ENCODE data around the gene EIF4E1B. TPM values are rescaled to one million over a fixed set of nuclear protein-coding genes. Genes with fewer than 3 reads are reported as not detected.

Gene EIF4E1B
- total RNA-seq, 1 donor from 2014 or later: not detected

DNA sequence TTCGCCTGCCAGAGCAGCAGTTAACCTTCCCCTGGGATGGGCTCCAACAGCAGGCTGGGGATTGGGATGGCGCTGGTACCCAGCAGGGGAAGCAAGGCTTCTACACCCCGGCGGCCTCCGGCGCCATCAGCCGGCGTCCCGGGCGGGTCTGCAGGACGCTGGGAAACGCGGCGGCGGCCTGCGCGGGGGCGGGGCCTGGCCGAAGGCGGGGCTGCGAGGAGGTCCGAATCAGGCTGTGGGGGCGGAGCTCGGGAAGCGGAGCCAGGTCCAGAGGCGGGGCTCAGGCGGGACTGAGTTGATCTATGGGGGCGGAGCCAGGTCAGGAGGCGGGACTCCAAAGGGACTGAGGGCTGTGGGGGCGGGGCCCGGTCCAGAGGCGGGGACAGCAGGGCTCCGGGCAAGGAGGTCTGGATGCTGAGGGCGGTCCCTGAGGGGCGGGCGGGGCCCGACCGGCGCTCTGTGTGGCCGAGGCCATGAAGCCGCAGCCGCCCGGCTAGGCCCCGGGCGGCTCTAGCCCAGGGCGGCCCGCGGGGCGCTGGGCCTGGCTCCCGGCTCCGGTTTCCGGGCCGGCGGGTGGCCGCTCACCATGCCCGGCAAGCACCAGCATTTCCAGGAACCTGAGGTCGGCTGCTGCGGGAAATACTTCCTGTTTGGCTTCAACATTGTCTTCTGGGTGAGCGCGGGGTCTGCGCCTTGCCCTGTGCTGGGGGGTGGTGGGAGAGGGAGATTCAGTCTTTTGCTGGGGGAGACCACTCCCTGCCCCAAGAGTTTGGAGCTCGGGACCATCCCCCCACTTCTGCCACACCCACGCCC, 16.8 kb downstream of the EIF4E1B start, which contains the start of gene TSPAN17:
TSPAN17 (plus strand) TSS at position 455 of the 813 bp plus-strand sequence; CDS start at position 587, 132 bp downstream.
- DNase-seq: peak; percentile 100

DNA sequence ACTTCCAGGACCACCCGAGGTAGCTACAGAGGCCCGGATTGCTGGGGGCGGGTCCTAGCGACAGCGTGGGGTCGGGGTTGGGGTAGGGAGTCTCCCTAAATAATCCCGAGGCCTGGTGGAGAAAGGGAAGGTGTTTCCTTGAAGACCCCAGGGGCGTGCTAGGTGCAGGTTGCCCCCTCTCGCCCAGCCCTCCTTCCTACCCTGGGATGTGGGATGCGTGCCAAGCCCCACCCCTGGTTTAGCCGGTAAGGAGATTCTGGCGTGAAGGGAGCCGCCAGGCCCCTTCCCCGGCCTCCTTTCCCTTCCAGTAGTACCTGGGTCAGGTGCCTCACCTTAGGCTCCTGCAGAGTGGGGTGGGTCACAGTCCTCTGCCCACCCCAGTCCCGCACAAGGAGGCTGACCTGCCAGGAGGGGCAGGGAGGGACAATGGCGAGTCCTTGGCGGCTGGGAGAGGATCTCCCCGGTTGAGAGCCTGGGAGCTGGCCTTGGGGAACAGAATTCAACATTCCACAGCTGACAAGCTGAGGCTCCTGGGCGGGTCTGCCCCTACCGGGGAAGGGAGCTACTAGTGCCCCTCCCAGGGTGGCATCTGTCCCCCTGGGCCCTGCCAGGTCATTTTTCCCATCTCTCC, 17.5 kb downstream of the EIF4E1B start:
- no peak for DNase-seq

DNA sequence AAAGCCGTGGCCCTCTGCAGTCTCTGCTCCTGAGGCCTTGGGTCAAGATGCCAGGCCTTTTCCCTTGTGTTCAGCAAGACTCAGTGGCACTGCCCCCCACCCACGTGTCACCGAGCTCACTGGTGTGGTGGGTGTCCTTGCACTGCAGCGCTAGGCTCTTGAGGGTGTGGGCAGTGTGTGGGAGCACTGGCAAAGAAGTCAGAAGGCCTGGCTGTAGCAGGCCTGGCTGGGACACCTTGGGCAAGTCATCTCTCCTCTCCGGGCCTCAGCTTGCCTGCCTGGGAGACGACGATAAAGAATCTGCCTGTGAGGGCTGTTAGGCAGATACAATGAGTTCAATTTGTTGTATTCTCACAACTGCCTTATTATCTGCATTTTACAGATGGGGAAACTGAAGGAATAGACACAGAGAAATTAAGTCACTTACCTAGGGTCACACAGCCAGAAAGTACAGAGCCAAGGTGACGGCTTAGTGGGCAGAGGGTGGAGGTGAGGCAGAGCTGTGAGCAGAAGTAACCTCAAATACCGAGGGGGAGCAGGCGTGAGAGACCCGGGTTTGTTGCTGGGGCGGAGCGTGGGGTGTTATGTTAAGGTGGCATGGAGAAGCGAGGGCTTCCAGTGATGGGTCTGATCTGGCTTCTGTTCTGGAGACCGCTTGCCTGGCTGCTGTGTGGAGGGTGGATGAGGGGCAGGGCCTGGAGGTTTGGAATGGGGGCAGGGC, 18.2 kb downstream of the EIF4E1B start:
- no peak for DNase-seq

DNA sequence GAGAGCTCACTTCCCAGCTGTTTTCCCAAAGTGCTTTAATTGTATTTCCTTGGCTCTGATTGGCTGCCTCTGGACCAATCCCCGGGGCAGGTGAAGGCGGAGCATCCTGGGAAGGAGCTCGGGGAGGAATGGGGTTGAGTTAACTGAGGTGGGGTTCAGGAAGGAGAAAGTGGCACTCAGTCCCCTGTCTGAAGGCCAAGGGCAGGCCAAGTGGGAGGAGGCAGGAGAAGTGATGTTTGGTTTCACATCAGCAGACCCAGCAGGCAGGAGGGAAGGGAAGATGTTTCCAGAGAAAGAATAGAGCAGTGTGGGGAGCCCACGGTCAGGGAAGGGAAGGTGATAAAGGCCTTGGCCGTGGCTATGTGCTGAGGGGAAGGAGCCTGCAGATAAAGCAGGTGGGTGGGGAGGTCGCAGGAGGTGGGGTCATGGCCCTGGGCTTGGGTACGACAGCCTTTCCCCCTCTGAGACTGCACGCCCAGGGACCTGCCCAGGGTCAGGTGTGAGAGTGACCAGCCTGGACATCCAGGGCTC, 19.9 kb downstream of the EIF4E1B start:
- peak; percentile 29 for DNase-seq

DNA sequence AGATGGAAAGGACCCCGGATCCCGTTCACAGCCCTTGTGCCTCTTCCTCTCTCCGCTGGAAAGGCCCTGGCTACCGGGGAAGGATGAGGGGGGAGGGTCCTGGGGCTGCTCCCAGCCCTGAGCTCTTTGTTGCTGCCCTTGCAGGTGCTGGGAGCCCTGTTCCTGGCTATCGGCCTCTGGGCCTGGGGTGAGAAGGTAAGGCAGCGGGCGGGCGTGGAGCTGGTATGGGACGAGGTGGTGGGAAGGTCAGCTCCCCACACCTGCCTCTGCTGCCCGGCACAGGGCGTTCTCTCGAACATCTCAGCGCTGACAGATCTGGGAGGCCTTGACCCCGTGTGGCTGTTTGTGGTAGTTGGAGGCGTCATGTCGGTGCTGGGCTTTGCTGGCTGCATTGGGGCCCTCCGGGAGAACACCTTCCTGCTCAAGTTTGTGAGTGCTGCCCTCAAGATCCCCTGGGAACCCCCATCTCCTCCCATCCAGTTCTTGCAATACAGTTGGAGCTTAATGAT, 21.1 kb downstream of the EIF4E1B start:
- no peak for DNase-seq

DNA sequence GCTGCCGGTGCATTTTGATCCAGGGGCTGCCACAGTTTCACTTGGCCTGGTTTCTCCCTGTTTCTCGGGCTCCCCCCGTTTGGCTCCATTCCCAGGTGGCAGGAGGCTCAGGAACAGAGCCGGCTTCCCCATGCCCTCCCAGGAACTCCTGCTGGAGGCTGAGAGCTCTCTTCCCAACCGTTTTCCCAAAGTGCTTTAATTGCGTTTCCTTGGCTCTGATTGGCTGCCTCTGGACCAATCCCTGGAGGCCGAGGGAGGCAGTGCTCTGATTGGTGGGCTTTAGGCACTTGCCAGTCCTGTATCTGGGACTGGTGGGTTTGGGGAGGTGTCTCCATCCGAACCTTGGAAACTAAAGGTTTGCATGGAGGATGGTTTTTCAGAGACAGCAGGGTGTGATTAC, 21.7 kb downstream of the EIF4E1B start:
- DNase-seq: peak; percentile 34

DNA sequence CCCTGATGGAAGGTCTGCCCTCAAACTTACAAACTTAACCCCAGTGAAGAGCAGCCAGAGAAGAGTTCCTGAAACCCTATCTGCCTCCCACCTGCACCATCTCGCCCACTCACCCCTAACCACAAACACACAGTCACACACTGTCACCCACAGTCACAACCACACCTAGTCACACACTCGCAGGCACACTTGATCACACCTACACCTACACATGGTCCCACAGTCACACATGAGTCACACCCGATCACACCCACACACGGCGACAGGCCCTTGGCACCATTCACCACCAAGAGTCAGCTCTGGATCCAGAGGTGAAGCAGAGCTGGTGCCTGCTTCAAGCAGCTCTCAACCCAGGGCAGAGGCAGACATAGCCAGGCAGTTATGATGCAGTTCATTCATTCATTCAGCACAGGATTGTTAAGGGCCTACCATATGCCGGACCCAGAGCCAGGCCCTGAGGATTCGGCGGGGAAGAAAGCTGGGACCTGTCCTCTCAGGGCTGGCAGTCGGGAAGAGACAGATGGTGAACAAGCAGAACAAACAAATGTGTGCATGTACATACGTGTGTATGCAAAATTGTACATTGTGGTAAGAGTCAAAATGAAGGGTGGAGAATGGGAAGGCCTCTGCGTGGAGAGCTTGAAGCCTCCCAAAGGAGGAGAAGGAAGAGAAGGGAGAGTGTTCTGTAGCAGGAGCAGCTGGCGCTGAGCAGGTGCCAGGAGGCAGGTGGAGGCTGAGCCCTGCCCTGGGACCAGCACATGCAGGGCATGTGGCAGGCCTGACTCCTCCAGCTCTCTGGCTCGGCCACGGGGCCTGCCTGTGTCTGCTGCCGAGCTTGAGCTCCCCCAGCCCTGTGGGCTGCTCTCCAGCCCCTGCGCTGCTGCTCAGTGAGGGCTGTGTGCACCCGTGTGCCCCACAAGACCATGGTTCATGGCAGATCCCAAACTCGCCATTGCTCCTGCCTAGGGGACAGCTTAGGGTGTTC, 23.2 kb downstream of the EIF4E1B start:
- peak; percentile 29 for DNase-seq

DNA sequence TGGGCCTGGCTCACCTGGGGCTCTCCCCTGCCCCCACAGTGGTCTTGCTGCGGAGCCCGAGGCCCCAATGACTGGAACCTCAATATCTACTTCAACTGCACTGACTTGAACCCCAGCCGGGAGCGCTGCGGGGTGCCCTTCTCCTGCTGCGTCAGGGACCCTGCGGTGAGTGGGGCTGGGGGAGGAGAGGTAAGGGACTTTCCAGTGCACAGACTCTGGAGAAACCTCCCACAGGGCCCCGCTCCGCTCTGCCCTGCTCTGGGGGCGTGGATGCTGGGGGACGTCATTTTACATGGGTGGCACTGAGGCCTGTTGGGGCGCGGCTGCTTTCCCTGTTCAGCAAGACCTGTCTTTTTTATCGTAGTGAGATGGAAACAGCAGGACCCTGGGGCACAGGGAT, 24.4 kb downstream of the EIF4E1B start:
- no peak for DNase-seq

DNA sequence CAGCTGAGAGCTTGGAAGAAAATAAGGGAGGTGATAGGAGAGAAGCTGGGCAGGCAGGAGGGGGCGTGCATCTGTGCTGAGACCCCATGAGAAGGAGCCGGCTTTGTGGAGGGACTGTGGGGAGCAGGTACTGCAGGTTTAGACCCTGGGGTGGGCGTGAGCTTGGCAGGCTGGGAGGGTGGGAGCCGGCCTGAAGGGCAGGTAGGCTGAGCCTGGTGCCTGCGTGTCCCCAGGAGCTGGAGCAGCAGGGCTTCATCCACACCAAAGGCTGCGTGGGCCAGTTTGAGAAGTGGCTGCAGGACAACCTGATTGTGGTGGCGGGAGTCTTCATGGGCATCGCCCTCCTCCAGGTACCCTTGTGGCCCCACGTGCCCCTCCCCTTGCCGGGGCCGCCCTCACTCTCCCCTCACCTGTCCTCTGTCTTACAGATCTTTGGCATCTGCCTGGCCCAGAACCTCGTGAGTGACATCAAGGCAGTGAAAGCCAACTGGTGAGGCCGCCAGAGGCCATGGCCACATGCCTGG, 26.1 kb downstream of the EIF4E1B start:
- no peak for DNase-seq

DNA sequence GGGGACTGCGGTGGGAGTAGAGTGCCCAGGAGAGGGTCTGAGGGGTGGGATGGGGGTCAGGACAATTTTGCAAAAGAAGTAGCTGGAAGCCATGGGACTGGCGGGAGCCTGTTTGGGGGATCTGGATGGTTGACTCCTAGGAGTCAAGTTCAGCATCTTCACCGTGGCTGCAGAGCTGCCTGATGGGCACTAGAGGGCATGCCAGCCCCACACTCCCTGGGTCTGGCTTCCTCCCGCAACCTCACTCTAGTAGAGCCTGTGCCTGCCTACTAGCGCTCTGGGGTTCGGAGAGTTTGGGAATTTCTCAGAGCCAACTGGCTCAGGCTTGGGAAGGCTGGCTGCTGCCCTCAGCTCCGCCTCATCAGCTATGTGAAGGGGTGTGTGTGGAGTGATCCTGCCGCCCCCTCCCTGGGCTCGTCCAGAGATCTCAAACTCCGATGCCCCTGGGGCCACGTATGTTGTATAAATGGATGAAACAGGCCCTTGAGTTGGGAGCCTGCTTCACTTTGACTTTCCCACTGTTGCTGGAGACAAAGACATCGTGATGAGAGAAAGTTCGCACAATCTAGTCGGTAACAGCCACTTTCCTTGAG, 27.6 kb downstream of the EIF4E1B start:
- peak; percentile 70 for DNase-seq

DNA sequence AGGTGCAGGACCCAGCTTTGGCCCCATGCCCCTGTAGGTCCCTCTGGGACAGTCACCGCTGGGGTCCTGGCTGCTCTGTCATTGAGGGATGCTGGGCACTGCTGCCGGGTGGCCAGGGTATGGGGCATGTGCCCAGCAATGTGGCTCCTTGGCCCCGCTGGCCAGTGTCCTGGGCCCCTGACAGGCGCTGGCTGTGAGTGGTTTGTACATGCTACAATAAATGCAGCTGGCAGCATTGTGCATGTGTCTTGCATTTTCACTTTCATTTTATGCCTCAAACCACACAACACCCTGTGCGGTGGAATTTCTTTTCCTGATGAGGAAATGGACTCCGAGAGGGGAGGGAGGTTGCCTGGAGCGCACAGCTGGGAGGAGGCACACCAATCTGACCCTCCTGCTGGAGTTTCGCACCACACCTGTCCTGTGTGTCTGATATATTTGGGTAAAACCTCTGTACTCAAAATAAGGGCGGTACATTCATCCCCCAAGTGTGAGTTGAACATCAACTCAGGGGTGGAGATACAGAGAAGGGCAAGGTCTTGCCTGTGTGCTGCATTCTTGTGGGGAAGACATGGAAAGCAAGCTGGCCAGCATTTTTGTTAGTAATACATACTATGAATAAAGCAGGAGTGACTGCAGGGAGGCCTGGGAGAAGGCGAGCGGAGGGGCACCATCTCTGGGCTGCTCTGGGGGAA, 28.5 kb downstream of the EIF4E1B start:
- no peak for DNase-seq

DNA sequence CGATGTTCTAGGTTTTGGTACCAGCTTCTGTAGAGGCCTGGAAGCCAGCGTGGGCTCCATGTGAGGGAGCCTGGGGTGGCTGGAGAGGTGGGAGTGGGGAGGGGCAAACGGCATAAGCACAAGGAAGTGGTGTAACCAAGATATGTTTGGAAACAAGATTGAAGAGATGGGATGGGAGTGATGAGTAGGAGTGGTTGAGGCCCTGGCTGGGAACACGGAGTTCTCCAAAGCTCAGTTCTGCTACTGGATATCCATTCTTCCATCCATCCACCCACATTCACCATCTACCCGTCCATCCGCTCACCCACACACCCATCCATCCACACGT, 29.0 kb downstream of the EIF4E1B start:
- no peak for DNase-seq

DNA sequence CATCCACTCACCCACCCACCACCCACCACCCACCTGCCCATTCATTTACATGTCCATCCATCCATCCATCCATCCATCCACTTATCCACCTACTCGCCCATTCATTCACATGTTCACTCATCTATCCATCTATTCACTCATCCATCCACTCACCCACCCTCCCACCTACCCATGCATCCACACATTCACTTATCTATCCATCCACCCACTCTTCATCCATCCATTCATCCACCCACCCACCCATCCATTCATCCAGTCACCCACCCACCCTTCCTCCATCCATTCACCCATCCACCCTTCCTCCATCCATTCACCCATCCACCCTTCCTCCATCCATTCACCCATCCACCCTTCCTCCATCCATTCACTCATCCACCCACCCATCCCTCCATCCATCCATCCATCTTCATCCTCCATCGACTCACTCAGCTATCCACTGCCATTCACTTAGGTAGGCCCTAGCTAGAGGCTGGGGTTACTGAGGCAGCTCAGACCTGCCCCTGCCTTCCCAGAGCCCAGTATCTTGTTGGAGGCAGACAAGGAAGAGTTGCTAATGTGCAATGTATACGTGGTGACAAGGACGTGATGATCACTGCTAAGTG, 29.5 kb downstream of the EIF4E1B start:
- no peak for DNase-seq

DNA sequence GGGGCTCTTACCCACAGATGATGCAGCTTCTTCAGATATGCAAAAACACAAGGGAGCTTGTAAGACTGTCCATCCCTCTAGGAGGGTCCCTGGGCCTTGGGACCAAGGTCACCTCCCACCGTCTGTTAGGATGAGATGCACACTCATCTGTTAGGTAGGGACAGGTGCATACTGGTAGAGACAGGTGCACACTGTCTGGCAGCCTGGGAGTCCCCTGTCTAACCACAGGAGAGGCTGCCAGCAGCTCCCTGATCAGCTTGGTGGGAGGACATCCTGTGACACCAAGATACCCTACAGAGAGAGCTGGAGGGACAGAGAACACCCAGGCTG, 30.0 kb downstream of the EIF4E1B start:
- no peak for DNase-seq

DNA sequence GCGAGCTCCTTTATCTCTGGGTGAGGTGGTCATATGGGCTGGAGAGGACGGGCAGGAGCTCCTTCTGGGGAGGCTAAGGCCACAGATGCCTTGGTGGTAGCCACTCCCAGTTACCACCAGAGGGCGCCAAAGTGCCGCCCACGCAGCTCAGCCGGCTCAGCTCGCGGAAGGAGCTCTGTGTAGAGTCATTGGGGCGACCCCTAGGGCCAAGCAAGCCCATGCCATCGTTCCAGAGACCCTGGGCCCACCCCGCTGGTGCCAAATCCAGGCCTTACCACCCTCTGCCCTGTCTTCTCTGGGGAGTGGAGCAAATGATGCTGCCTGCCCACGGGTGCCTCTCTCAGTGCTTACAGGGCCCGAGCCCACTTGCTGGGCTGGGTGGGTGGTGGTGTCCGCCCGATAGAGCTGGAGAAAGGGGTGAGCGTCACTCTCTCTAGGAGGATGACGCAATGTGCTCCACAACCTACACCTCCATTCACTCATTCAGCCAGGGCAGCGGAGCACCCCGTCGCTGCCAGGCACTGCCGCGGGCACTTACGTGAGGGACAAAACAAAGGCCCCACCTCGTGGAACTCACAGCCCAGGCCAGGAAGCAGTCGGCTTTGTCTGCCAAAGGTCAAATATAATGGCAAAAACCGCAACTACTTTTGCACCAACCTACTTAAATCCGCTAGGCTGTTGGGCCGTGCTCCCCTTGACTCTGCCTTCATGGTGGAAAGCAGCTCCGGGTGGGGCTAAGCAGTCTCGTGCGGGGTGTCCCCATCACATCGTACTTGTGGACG, 30.6 kb downstream of the EIF4E1B start:
- DNase-seq: peak; percentile 60

DNA sequence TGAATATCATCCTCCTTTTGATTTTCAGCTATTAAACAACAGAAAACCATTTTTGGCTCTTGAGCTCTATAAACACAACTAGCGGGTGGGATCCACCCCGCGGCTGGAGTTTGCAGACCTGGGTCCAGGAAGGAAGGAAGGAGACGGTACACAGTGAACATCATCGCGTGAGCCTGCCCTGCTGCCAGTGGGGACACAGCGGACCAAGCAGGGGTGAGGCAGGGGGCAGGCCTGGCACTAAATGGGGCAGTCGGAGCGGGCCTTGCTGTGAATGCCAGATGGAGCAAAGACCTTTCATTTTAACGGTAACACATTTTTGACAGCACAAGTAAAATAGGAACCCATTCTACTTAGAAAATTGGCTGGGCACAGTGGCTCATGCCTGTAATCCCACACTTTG, 31.2 kb downstream of the EIF4E1B start:
- DNase-seq: no peak

DNA sequence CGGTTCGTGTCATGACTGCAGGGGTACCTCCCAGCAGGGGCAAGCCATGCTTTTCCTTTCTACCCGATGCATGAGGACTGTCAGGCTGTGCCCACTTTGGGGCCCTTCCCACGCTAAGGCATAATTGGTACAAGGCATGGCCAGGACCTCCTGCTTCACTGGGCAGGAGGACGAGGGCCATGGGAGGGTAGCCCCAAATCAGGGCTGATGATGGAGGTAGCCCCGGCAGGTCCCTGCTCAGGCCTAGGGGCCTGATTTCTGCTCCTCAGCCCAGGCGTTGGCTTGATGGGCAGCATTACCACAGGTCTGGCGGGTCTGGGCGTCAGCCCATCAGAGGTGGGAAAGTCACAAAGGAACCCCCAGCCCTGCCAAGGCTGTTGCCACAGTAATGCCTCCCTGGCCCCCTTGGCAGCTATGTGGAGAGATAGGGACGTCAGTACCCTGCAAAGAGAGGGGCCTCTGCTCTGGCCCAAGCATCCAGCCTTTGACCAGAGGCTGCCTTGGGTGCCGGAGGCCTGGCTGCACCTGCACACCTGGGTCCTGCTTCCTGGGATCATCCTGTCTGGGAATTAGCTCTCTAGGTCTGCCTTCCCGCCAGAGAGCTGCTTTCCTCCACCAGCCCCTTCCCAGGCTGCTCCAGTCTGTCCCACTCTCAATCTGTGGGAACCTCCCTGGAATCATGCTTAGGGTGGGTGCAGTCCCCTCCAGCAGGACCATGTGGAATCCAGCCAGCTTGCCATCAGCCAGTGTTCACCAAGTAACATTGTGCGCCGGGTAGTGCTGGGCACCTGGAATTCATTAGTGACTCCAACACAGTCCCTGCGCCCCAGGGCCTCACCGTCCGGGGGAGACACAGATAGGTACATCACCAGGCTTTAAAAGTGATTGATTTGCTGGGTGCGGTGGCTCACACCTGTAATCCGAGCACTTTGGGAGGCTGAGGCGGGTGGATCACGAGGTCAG, 32.2 kb downstream of the EIF4E1B start:
- no peak for DNase-seq

DNA sequence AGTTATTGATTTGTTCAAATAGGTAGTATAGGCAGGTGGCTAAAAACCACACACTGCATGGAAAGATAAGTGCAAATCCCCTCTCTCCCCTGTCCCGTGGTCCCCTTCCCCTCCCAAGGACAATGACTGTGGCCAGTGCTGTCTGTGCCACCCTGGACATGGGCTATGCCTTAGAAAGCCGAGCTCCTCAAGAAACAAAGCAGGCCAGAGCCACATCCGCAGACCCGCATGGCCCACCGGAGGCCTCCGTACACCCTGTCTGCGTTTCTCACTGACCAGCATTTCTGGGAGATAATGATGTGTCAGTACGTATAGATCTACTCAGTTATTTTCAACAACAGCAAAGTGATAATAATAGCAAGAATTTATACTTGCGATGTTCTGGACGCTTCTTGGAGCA, 33.1 kb downstream of the EIF4E1B start:
- no peak for DNase-seq

All from occipital lobe (tissue), 2 donors.